HuH-7.5 (cell line): ENCODE data around the gene STIP1.

ENCODE experiments used
- DNase-seq: peaks from one replicate; pipeline ENCODE4 v3.0.0; 2011; ENCODE audit warnings: low spot score

The STIP1 gene

DNA sequence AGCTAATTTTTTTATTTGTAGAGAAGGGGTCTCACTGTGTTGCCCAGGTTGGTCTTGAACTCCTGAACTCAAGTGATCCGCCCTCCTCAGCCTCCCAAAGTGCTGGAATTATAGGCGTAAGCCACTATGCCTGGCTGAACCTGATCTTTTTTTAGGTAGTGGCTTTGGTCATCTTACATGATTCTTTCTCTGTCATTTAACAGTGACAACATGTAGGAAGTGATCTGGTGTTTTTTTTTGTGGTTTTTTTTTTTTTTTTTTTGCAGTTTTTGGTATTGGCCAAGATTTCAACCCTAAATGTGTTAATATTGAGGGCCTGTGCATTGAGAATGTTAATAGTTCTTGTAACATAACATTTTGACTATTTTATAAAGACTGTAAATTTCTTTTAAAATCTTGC, 12.5 kb downstream of the STIP1 start:
- DNase-seq = no peak

GRCh38 chr11:64201543-64201942, 15.6 kb downstream of the STIP1 start:
- no peak for DNase-seq

- no peak for DNase-seq
Observed at GRCh38 chr11:64202992-64203391, 17.0 kb downstream of the STIP1 start.

GRCh38 chr11:64203421-64204079, 17.6 kb downstream of the STIP1 start:
- DNase-seq = no peak

DNA sequence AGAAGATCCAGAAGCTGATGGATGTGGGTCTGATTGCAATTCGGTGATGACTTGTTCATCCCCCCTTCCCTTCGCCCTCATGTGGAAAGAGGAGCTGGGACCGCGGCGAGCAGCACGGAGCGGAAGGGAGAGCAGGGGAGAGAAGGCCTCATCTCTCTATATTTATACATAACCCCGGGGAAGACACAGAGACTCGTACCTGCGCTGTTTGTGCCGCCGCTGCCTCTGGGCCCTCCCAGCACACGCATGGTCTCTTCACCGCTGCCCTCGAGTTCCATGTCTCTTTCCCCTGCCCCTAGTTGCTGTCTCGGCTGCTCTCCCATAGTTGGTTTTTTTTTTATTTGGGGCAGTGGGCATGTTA, 18.1 kb downstream of the STIP1 start:
- DNase-seq = no peak

DNA sequence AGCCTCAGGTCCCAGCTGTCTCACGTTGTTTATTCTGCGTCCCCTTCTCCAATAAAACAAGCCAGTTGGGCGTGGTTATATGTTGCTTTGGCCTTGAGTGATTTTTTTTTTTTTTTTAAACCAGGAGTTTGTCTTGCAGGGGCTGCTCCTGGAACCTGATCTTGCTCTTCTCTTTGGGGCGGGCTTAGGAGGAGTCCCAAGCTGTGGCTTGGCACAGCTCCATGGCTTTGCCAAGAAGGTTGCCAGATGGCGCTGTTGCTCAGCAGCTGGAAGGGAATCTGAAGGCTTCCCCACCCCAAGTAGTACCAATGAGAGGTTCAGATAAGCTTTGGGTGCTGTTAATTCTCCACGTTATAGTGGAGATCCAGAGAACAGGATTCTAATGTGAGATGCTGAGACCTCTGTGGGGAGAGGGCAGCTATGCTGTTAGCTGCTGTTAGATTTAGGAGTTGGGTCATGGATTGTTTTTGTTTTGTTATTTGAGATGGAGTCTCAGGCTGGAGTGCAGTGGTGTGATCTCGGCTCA, 18.6 kb downstream of the STIP1 start:
- peak; percentile 80 for DNase-seq

GRCh38 chr11:64206457-64207255, 20.7 kb downstream of the STIP1 start, which contains the start of gene FERMT3:
TSS of gene FERMT3 (plus strand) at chr11:64206721. CDS start at chr11:64207365, 644 bp downstream.
- no peak for DNase-seq

GRCh38 chr11:64207256-64208085, 21.5 kb downstream of the STIP1 start:
- no peak for DNase-seq

DNA sequence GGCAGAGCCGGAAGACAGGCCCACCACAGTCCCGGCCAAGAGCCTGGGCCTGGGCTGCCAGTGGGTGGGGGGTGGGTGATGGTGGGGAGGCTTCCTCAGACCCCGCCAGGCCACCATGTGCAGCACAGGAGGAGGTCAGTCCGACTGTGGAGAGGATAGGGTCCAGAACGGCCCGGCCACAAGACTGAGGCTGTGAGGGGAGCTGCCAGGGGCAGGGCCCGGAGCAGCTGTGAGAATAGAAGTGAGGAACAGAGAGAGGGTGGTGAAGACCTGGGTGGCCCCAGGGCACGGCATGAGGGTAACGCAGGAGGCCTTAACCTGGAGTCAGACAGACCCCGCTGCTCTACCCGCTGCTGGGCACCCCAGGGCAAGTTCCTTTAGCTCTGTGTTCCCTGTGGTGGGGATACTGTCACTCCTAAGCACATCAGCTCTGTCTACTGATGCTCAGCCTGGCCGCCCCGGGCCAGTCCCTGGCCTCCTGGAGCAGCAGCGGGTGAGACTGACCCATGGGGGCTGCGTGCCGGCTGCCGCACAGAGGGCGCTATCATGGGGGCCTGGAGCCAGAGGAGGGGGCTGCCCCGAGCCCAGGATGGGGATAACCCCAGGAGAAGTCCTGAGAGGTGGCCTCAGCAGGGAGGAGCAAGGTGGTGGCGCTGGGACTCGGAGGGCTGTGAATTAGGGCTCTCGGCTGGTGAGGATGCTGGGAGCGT, 22.3 kb downstream of the STIP1 start:
- no peak for DNase-seq

- DNase-seq = no peak
Observed at GRCh38 chr11:64208796-64209562, 23.0 kb downstream of the STIP1 start.

- no peak for DNase-seq
Observed at GRCh38 chr11:64209563-64209843, 23.5 kb downstream of the STIP1 start.

DNA sequence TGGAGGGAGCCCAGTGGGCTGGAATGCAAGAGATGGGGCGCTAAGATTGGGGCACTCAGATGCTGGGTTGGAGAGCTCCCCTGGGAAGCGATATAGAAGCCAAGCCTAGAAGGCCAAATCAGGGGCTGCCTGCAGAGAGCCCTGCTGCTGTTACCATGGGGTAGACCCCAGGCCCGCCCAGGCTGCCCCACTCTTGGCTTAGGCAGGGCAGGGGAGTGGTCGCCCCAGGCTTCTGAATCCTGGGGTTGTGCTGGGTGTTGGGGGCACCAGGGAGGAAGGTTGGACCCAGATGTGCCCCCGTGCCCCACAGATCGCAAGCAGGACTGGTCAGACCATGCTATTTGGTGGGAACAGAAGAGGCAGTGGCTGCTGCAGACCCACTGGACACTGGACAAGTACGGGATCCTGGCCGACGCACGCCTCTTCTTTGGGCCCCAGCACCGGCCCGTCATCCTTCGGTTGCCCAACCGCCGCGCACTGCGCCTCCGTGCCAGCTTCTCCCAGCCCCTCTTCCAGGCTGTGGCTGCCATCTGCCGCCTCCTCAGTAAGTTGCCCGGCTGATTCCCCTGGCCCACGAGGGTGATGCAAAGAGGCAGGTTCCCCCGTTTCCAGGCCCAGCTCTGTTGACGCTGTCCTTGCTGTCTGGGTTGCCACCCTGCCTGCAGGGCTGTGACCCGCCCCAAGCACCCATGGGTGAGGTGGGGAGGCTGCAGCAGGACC, 24.5 kb downstream of the STIP1 start:
- DNase-seq = no peak

DNA sequence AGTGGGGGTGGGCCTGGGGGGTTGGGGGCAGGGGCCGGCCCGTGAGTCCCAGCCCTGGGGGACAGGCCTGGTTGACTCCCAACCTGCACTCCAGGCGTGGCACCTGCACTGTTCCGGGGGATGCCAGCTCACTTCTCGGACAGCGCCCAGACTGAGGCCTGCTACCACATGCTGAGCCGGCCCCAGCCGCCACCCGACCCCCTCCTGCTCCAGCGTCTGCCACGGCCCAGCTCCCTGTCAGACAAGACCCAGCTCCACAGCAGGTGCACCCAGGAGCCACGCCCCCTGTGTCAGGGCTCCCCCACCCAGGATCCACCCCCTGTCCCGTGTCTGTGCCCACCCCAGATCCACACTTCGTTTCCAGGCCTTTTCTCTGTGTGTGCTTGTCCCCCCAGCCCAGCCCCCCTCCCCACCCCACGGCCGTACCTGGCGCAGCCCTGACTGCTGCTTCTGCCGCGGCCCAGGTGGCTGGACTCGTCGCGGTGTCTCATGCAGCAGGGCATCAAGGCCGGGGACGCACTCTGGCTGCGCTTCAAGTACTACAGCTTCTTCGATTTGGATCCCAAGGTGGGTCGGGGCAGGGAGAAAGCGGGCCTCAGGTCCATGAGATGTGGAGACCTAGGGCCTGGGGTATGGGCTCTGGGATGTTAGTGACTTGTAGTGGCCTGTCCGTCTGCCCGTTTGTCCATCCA, 25.4 kb downstream of the STIP1 start:
- DNase-seq = no peak

- DNase-seq = no peak
Observed at GRCh38 chr11:64216879-64217278, 30.9 kb downstream of the STIP1 start.

DNA sequence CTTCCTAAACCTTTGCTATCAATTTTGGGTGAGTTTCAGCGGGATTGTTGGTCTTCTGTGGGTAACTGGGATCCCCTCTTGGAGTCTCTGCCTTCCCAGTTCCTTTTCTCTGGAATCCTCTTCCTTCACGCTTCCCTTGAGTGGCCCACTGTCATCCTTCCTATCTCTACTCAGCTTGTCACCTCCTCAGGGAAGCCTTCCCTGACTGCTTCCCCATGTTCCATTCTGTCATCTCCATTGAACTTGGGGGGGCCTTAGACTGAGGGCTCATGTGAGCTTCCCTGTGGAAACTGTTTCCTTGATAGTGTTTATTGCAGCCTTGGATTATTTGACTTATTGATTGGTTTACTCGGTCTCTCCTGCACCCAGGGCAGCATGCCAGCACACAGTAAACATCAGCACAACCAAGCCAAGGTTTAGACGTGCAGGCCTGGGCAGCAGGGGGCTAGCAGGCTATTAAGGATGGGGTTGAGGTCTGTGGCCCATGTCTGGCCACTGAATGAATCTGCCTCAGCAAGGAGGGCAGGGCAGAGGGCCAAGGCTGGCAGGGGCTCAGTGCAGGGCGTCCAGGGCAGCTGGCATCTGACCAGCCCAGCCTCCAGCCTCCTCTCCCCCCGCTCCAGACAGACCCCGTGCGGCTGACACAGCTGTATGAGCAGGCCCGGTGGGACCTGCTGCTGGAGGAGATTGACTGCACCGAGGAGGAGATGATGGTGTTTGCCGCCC, 32.8 kb downstream of the STIP1 start:
- no peak for DNase-seq

DNA sequence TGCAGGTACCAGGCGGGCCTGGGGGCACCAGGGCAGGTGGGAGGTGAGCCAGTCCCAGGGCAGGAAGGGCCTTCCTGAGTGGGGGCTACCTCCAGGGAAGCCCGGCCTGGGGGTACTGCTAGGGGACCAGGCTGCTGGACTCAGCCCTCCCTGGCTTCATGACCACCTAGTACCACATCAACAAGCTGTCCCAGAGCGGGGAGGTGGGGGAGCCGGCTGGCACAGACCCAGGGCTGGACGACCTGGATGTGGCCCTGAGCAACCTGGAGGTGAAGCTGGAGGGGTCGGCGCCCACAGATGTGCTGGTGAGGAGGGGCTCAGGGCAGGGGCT, 33.3 kb downstream of the STIP1 start:
- no peak for DNase-seq

DNA sequence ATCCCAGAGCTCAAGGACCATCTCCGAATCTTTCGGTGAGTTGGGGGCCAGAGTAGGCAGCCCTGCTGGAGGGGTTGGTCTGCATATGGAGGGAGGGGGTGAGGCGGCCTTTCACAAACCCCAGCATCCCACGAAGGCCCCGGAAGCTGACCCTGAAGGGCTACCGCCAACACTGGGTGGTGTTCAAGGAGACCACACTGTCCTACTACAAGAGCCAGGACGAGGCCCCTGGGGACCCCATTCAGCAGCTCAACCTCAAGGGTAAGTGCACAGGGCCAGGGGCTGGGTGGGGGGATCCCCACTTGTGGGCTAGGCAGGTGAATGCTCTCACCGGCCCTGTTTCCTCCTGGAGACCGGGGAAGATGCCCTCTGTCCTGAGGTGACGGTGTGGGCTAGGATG, 33.8 kb downstream of the STIP1 start:
- no peak for DNase-seq

- no peak for DNase-seq
Observed at GRCh38 chr11:64220271-64220670, 34.3 kb downstream of the STIP1 start.

- DNase-seq = no peak
Observed at GRCh38 chr11:64220798-64221197, 34.8 kb downstream of the STIP1 start.

DNA sequence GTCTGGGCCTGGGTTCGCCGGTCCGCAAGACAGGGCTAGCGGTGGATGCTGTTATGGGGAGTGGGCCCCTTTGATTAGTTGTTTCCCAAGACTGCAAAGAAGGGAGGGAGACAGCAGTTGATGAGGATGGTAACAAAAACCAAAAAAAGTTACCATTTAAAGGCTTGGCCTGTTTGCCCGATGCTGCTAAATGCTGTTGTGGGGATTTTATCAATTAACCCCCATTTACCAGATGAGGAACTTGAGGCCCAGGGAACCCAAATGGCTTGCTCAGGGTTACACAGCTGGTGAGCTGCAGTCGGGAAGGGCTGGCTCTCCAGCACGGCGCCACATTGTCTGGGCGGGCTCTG, 36.7 kb downstream of the STIP1 start:
- no peak for DNase-seq
